ENCODE data around the gene SPIRE2. TPM values are rescaled to one million over a fixed set of nuclear protein-coding genes. Genes with fewer than 3 reads are reported as not detected.

The SPIRE2 gene
- polyA plus RNA-seq, 1 experiment, result 1.5 TPM

- POLR2A ChIA-PET, result no interaction called here
- no peak overlapping the region for H3K27ac ChIP-seq (ENCODE audit: low read depth, low read length)
- H3K27me3 ChIP-seq (ENCODE audit: control insufficient read depth, insufficient read depth, low read length), result no peaks in the 10 kb centered on the region
- no peak for DNase-seq (ENCODE audit: low read depth, low spot score)
- CTCF ChIA-PET, result no interaction called here
- TF ChIP-seq CTCF (IDR thresholded peaks at IDR 0.05; ENCODE audit: low read depth, low read length), result no peak
- H3K4me3 ChIP-seq (ENCODE audit: low read depth, low read length), result no peak overlapping the region
- H3K9me3 ChIP-seq (ENCODE audit: control insufficient read depth, insufficient read depth, low read length), result peaks cover 27% of the 10 kb centered on the region
These were observed 76.6 kb downstream of the SPIRE2 start for GRCh38 chr16:89904606-89905510.

- POLR2A ChIA-PET, result no interaction called here
- TF ChIP-seq CTCF (IDR thresholded peaks at IDR 0.05; ENCODE audit: low read depth, low read length), result no peak
- H3K27me3 ChIP-seq (ENCODE audit: control insufficient read depth, insufficient read depth, low read length), result no peaks in the 10 kb centered on the region
- H3K27ac ChIP-seq (ENCODE audit: low read depth, low read length), result no peak overlapping the region
- no peak overlapping the region for H3K4me3 ChIP-seq (ENCODE audit: low read depth, low read length)
- peaks cover 27% of the 10 kb centered on the region for H3K9me3 ChIP-seq (ENCODE audit: control insufficient read depth, insufficient read depth, low read length)
- no peak for DNase-seq (ENCODE audit: low read depth, low spot score)
- CTCF ChIA-PET, result no interaction called here
These were observed 77.3 kb downstream of the SPIRE2 start for GRCh38 chr16:89905511-89906139.

GRCh38 chr16:89906140-89907025 lies 78.1 kb downstream of the SPIRE2 start:
- no peak for DNase-seq (ENCODE audit: low read depth, low spot score)
- no peak overlapping the region for H3K4me3 ChIP-seq (ENCODE audit: low read depth, low read length)
- ChIA-PET CTCF (no interaction called here), POLR2A (no interaction called here)
- TF ChIP-seq CTCF (IDR thresholded peaks at IDR 0.05; ENCODE audit: low read depth, low read length), result no peak
- H3K27me3 ChIP-seq (ENCODE audit: control insufficient read depth, insufficient read depth, low read length), result no peaks in the 10 kb centered on the region
- no peak overlapping the region for H3K27ac ChIP-seq (ENCODE audit: low read depth, low read length)
- peaks cover 27% of the 10 kb centered on the region for H3K9me3 ChIP-seq (ENCODE audit: control insufficient read depth, insufficient read depth, low read length)

- CTCF ChIA-PET, result no interaction called here
- TF ChIP-seq CTCF (IDR thresholded peaks at IDR 0.05; ENCODE audit: low read depth, low read length), result no peak
- no peak for DNase-seq (ENCODE audit: low read depth, low spot score)
- H3K27ac ChIP-seq (ENCODE audit: low read depth, low read length), result no peak overlapping the region
- peaks cover 27% of the 10 kb centered on the region for H3K9me3 ChIP-seq (ENCODE audit: control insufficient read depth, insufficient read depth, low read length)
- H3K4me3 ChIP-seq (ENCODE audit: low read depth, low read length), result no peak overlapping the region
- no peaks in the 10 kb centered on the region for H3K27me3 ChIP-seq (ENCODE audit: control insufficient read depth, insufficient read depth, low read length)
- POLR2A ChIA-PET, result interaction anchor here (0.8 to 1.4 kb wide), 2 partner anchors 16 to 17 kb away, joined by 3 to 5 read pairs; partner anchors contain the start of gene TUBB3
These were observed 79.0 kb downstream of the SPIRE2 start for GRCh38 chr16:89907055-89907814.
